CD4-positive, alpha-beta T cell treated with Interferon alpha-2 for 1 hour (primary cell): ENCODE data around the gene ETV7.

Experiments
- DNase-seq, 2 donors: peaks; one replicate each; pipeline ENCODE4 v3.0.0-alpha.2; 2020 to 2022

ETV7 gene

DNA sequence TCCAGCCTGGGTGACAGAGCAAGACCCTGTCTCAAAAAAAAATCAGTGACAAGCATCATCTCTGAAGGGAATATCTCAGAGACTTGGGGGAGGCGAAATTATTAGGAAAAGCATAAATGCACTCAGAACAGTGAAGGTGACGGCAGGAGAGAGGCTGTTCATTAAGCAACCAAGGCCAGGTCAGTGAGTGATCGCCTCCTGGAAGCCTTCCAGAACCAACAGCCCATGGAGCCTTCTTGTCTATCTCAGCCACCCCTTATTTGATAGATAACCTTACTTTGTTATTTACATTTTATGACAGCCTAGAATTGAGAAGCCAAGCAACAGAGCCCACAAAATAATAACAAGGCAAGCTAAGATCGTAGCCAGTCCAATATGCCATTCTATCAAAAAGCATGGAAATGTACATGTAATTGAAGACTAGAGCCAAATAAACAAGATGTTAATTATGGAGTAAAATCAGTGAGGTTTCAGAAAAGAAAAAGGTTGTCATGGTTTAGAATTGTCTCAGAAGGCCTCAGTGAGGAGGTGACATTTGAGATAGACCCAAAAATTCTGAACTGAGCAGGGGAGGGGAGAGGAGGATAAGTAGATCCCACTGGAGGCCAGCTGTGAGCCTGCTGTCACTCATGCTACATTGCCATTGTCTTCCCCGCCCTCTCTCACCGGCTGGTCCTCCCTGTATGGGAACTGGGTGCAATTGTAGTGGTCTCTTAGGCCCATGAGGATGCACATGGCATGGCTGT lies 68.6 kb downstream of the ETV7 start:
- no peak for DNase-seq

DNA sequence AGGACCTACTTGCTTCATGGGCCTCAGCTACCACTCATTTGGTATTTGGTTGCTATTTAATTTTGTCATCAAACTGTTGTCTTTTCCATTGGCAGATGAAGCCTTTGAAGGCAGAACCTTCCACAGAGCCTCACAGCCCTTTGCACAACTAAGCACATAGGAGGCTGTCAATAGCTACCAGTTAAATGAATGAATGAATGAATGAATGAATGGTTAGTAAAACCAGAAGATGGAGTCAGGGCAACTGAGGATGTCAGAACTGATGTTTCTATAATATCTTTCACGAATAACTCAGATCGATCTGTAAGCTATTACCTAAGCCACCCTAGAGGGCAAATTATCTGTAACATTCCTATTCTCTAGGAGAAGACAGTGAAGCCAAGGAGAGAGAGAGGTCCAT lies 69.8 kb downstream of the ETV7 start:
- no peak for DNase-seq
